Stimulated activated CD8-positive, alpha-beta memory T cell treated with anti-CD3 and anti-CD28 coated beads, Interleukin-12 subunit alpha, Interleukin-12 subunit beta, amount 100 ng/mL, for 24 hours (primary cell): ENCODE results near the gene NLRP12.
"Not testable (repeated sequence)": the region's sequence is repeated elsewhere in the genome, so short reads cannot be mapped to it uniquely, and the experiment has no call there.

ENCODE experiments used
- DNase-seq: peaks from one replicate; pipeline ENCODE4 v3.0.0-alpha.2; 2020; ENCODE audit errors: extremely low read depth

Gene NLRP12

GRCh38 chr19:53840241-53840640 is 16.1 kb upstream of the NLRP12 start:
- DNase-seq = not testable (repeated sequence)

- DNase-seq = not testable (repeated sequence)
Measured at GRCh38 chr19:53838446-53838845, 14.3 kb upstream of the NLRP12 start.

- DNase-seq = not testable (repeated sequence)
Measured at GRCh38 chr19:53832861-53833260, 8.7 kb upstream of the NLRP12 start.

GRCh38 chr19:53828531-53828930 is 4.4 kb upstream of the NLRP12 start:
- no peak for DNase-seq

- no peak for DNase-seq
Measured at GRCh38 chr19:53826876-53827275, 2.8 kb upstream of the NLRP12 start.

- DNase-seq = no peak
Measured at GRCh38 chr19:53823380-53824120, 564 bp downstream of the NLRP12 start.

GRCh38 chr19:53819861-53820260 is 4.3 kb downstream of the NLRP12 start:
- DNase-seq = no peak

GRCh38 chr19:53818756-53819155 is 5.4 kb downstream of the NLRP12 start:
- no peak for DNase-seq

- DNase-seq = no peak
Measured at GRCh38 chr19:53813996-53814395, 10.1 kb downstream of the NLRP12 start.

- DNase-seq = no peak
Measured at GRCh38 chr19:53812335-53812734, 11.8 kb downstream of the NLRP12 start.

GRCh38 chr19:53810891-53811290 is 13.2 kb downstream of the NLRP12 start:
- no peak for DNase-seq

GRCh38 chr19:53810187-53810546 is 13.9 kb downstream of the NLRP12 start:
- DNase-seq = no peak

GRCh38 chr19:53809518-53810186 is 14.5 kb downstream of the NLRP12 start:
- DNase-seq = no peak

GRCh38 chr19:53808710-53809125 is 15.4 kb downstream of the NLRP12 start:
- no peak for DNase-seq

- DNase-seq = no peak
Measured at GRCh38 chr19:53801257-53801656, 22.9 kb downstream of the NLRP12 start.

GRCh38 chr19:53795019-53795418 is 29.1 kb downstream of the NLRP12 start:
- DNase-seq = no peak

GRCh38 chr19:53792721-53793433 is 31.2 kb downstream of the NLRP12 start:
- DNase-seq = peak; percentile 51

GRCh38 chr19:53789708-53790678 is 34.1 kb downstream of the NLRP12 start:
- no peak for DNase-seq

GRCh38 chr19:53787266-53787665 is 36.8 kb downstream of the NLRP12 start:
- DNase-seq = no peak

GRCh38 chr19:53786744-53787143 is 37.4 kb downstream of the NLRP12 start:
- DNase-seq = no peak

- no peak for DNase-seq
Measured at GRCh38 chr19:53785196-53785889, 38.8 kb downstream of the NLRP12 start.
